HEK293 (cell line): Measurements from ENCODE around the gene TCTN1.
A peak's percentile ranks its signal among the peaks of the same experiment; 100 is the strongest.

ENCODE experiments used
- CTCF ChIA-PET: fragments of 350-600 bp; formaldehyde crosslinking; extraction: SDS; loops from one replicate; lab custom pipeline; 2021; ENCODE audit warnings: antibody characterized with exemption; lab: Yijun Ruan, JAX
- POLR2A ChIA-PET: fragments of 300-600 bp; formaldehyde crosslinking; extraction: SDS; loops from one replicate; lab custom pipeline; 2020; ENCODE audit warnings: antibody characterized with exemption, inconsistent platforms; lab: Yijun Ruan, JAX
- H3K27ac ChIP-seq: fragments of 200-500 bp; sonication (Bioruptor generic); 2 replicates; pipeline ENCODE4 v1.5.1; 2014; ENCODE audit warnings: low read depth, low read length, control low read depth, inconsistent platforms; ENCODE audit errors: extremely low read depth
- H3K36me3 ChIP-seq, 2 experiments: fragments of 200-500 bp in 1 of 2; sonication (Bioruptor generic) in 1 of 2; 1 replicate in 1 of 2; 2 replicates in 1 of 2; pipeline ENCODE4 v1.5.1; 2014 to 2017; ENCODE audit warnings: inconsistent platforms in 2 of 2, low read length in 2 of 2; ENCODE audit not compliant: control insufficient read depth in 2 of 2, insufficient read depth in 1 of 2
- H3K4me1 ChIP-seq: fragments of 200-500 bp; sonication (Bioruptor generic); 2 replicates; pipeline ENCODE4 v1.5.1; 2014; ENCODE audit warnings: mild to moderate bottlenecking, low read length, inconsistent platforms; ENCODE audit not compliant: control insufficient read depth, insufficient read depth
- H3K4me3 ChIP-seq: 2 replicates; pipeline ENCODE4 v1.5.1; 2011; ENCODE audit warnings: low read depth, mild to moderate bottlenecking, control low read depth, low read length, moderate library complexity
- H3K9me3 ChIP-seq: fragments of 200-500 bp; sonication (Bioruptor generic); 2 replicates; pipeline ENCODE4 v1.5.1; 2014; ENCODE audit warnings: low read depth, low read length, inconsistent platforms; ENCODE audit not compliant: control insufficient read depth, insufficient read depth
- ZEB2 ChIP-seq: fragments of 450-650 bp; formaldehyde crosslinking; IDR thresholded peaks from 2 replicates; pipeline ENCODE4 v1.5.1; 2016; ENCODE audit warnings: missing biosample characterization, missing genetic modification characterization
- ZFHX2 ChIP-seq: fragments of 450-650 bp; formaldehyde crosslinking; conservative IDR thresholded peaks from 2 replicates; pipeline ENCODE4 v1.5.1; 2016; ENCODE audit warnings: missing biosample characterization, missing genetic modification characterization
- ZNF138 ChIP-seq: fragments of 450-650 bp; formaldehyde crosslinking; IDR thresholded peaks from 2 replicates; pipeline ENCODE4 v1.5.1; 2016; ENCODE audit warnings: missing biosample characterization, missing genetic modification characterization, borderline replicate concordance
- ZNF335 ChIP-seq: fragments of 450-650 bp; formaldehyde crosslinking; conservative IDR thresholded peaks from 2 replicates; pipeline ENCODE4 v1.5.1; 2016; ENCODE audit warnings: missing biosample characterization, missing genetic modification characterization
- ZNF654 ChIP-seq: fragments of 450-650 bp; formaldehyde crosslinking; IDR thresholded peaks from 2 replicates; pipeline ENCODE4 v1.5.1; 2016; ENCODE audit warnings: low read depth, missing biosample characterization, missing genetic modification characterization
- ZSCAN16 ChIP-seq: fragments of 450-650 bp; formaldehyde crosslinking; IDR thresholded peaks from 2 replicates; pipeline ENCODE4 v1.5.1; 2016; ENCODE audit warnings: missing biosample characterization, missing genetic modification characterization
- TF ChIP-seq, protein P1 (sequence below): fragments of 450-650 bp; formaldehyde crosslinking; IDR thresholded peaks from 2 replicates; pipeline ENCODE4 v1.5.1; 2017; ENCODE audit warnings: missing biosample characterization, missing genetic modification characterization
- TF ChIP-seq, protein P2 (sequence below): fragments of 450-650 bp; formaldehyde crosslinking; IDR thresholded peaks from 2 replicates; pipeline ENCODE4 v1.5.1; 2016; ENCODE audit warnings: missing biosample characterization, missing genetic modification characterization, borderline replicate concordance
- TF ChIP-seq, protein P3 (sequence below): fragments of 450-650 bp; formaldehyde crosslinking; IDR thresholded peaks from 2 replicates; pipeline ENCODE4 v1.5.1; 2016; ENCODE audit warnings: missing biosample characterization, missing genetic modification characterization
- TF ChIP-seq, protein P4 (sequence below): fragments of 450-650 bp; formaldehyde crosslinking; IDR thresholded peaks from 2 replicates; pipeline ENCODE4 v1.5.1; 2016; ENCODE audit warnings: missing biosample characterization, missing genetic modification characterization, borderline replicate concordance

The TCTN1 gene

DNA sequence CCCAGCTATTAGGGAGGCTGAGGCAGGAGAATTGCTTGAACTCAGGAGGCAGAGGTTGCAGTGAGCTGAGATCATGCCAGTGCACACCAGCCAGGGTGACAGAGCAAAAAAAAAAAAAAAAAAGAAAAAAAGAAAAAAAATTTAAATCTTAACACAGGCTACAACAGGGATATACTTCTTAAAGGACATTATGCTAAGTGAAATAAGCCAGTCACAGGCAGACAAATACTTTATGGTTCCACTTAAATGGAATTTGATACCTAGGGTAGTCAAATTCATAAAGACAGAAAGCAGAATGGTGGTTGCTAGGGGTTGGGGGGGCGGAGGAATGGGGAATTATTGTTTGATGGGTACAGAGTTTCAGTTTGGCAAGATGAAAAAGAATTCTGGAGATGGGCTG lies 16.0 kb upstream of the TCTN1 start:
- Histone ChIP-seq H3K27ac (no peak overlapping the region), H3K9me3 (no peaks in the 10 kb centered on the region), H3K4me1 (no peaks in the 10 kb centered on the region), H3K36me3 (no peaks in the 10 kb centered on the region), H3K4me3 (no peak overlapping the region)
- CTCF ChIA-PET = interaction anchor here (0.6 to 6.1 kb wide), 2 partner anchors 84 to 353 kb away, joined by 5 to 44 read pairs; no protein-coding TSS in a partner anchor
- POLR2A ChIA-PET = no interaction called here
- TF ChIP-seq, protein P1, sequence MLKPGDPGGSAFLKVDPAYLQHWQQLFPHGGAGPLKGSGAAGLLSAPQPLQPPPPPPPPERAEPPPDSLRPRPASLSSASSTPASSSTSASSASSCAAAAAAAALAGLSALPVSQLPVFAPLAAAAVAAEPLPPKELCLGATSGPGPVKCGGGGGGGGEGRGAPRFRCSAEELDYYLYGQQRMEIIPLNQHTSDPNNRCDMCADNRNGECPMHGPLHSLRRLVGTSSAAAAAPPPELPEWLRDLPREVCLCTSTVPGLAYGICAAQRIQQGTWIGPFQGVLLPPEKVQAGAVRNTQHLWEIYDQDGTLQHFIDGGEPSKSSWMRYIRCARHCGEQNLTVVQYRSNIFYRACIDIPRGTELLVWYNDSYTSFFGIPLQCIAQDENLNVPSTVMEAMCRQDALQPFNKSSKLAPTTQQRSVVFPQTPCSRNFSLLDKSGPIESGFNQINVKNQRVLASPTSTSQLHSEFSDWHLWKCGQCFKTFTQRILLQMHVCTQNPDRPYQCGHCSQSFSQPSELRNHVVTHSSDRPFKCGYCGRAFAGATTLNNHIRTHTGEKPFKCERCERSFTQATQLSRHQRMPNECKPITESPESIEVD (tag by site-specific recombination) = peak; percentile 59
- TF ChIP-seq, protein P2, sequence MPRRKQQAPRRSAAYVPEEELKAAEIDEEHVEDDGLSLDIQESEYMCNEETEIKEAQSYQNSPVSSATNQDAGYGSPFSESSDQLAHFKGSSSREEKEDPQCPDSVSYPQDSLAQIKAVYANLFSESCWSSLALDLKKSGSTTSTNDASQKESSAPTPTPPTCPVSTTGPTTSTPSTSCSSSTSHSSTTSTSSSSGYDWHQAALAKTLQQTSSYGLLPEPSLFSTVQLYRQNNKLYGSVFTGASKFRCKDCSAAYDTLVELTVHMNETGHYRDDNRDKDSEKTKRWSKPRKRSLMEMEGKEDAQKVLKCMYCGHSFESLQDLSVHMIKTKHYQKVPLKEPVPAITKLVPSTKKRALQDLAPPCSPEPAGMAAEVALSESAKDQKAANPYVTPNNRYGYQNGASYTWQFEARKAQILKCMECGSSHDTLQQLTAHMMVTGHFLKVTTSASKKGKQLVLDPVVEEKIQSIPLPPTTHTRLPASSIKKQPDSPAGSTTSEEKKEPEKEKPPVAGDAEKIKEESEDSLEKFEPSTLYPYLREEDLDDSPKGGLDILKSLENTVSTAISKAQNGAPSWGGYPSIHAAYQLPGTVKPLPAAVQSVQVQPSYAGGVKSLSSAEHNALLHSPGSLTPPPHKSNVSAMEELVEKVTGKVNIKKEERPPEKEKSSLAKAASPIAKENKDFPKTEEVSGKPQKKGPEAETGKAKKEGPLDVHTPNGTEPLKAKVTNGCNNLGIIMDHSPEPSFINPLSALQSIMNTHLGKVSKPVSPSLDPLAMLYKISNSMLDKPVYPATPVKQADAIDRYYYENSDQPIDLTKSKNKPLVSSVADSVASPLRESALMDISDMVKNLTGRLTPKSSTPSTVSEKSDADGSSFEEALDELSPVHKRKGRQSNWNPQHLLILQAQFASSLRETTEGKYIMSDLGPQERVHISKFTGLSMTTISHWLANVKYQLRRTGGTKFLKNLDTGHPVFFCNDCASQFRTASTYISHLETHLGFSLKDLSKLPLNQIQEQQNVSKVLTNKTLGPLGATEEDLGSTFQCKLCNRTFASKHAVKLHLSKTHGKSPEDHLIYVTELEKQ (tag by site-specific recombination) = no peak

DNA sequence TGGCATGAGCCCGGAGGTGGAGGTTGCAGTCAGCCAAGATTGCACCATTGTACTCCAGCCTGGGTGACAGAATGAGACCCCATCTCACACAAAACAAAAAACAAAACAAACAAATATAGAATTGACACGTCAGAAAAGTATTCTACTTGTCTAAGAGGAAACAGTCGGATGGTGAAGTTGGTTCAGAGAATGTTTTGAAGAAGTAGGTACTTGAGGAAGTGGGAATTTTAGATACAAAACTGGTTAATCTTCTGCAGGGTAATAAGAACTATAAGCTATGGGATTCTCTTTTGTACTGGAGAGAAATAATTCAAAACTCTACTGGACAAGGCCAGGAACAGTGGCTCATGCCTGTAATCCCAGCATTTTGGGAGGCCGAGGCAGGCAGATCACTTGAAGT lies 14.6 kb upstream of the TCTN1 start:
- CTCF ChIA-PET = interaction anchor here (0.7 to 6.1 kb wide), 9 partner anchors 8 to 294 kb away, joined by 3 to 51 read pairs (median 32); partner anchors contain the start of genes ARPC3 and TCTN1
- Histone ChIP-seq H3K9me3 (no peaks in the 10 kb centered on the region), H3K4me3 (no peak overlapping the region), H3K27ac (no peak overlapping the region), H3K36me3 (no peaks in the 10 kb centered on the region), H3K4me1 (no peaks in the 10 kb centered on the region)
- POLR2A ChIA-PET = interaction anchor here (0.9 kb wide), 1 partner anchor 10 kb away, joined by 5 read pairs; no protein-coding TSS in a partner anchor
- TF ChIP-seq ZFHX2 (tag by site-specific recombination) (peak; percentile 34), ZNF138 (tag by site-specific recombination) (no peak)

DNA sequence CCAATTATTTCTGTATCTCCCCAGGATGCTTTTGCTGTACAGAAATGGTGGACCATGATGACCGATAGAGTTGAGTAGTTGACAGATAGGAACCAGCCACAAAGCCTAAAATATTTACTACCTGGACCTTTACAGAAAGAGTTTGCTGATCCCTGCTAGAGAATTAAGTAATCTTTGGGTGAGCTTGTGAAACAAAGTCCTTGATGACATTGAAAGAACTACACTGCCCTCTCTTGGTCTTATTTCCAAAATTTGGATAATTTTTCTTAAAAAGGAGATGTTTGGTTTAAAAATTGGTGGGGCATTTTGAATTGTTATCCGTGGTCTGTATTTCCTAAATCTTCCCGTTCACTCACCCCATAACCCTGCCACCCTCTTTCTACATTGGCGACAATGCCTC lies 13.7 kb upstream of the TCTN1 start:
- POLR2A ChIA-PET = interaction anchor here (0.7 to 1.3 kb wide), 2 partner anchors 87 to 132 kb away, joined by 3 to 4 read pairs; partner anchors contain the start of gene GPN3
- TF ChIP-seq ZSCAN16 (peak; percentile 95), ZNF654 (tag by site-specific recombination) (peak; percentile 83), ZNF335 (peak; percentile 40; the same call in 1 of the 2 replicates), ZEB2 (tag by site-specific recombination) (0 out of 2 replicates have a peak, but pooled peaks have one; percentile 20)
- TF ChIP-seq, protein P3, sequence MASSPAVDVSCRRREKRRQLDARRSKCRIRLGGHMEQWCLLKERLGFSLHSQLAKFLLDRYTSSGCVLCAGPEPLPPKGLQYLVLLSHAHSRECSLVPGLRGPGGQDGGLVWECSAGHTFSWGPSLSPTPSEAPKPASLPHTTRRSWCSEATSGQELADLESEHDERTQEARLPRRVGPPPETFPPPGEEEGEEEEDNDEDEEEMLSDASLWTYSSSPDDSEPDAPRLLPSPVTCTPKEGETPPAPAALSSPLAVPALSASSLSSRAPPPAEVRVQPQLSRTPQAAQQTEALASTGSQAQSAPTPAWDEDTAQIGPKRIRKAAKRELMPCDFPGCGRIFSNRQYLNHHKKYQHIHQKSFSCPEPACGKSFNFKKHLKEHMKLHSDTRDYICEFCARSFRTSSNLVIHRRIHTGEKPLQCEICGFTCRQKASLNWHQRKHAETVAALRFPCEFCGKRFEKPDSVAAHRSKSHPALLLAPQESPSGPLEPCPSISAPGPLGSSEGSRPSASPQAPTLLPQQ (tag by site-specific recombination) = peak; percentile 64
- TF ChIP-seq, protein P4, sequence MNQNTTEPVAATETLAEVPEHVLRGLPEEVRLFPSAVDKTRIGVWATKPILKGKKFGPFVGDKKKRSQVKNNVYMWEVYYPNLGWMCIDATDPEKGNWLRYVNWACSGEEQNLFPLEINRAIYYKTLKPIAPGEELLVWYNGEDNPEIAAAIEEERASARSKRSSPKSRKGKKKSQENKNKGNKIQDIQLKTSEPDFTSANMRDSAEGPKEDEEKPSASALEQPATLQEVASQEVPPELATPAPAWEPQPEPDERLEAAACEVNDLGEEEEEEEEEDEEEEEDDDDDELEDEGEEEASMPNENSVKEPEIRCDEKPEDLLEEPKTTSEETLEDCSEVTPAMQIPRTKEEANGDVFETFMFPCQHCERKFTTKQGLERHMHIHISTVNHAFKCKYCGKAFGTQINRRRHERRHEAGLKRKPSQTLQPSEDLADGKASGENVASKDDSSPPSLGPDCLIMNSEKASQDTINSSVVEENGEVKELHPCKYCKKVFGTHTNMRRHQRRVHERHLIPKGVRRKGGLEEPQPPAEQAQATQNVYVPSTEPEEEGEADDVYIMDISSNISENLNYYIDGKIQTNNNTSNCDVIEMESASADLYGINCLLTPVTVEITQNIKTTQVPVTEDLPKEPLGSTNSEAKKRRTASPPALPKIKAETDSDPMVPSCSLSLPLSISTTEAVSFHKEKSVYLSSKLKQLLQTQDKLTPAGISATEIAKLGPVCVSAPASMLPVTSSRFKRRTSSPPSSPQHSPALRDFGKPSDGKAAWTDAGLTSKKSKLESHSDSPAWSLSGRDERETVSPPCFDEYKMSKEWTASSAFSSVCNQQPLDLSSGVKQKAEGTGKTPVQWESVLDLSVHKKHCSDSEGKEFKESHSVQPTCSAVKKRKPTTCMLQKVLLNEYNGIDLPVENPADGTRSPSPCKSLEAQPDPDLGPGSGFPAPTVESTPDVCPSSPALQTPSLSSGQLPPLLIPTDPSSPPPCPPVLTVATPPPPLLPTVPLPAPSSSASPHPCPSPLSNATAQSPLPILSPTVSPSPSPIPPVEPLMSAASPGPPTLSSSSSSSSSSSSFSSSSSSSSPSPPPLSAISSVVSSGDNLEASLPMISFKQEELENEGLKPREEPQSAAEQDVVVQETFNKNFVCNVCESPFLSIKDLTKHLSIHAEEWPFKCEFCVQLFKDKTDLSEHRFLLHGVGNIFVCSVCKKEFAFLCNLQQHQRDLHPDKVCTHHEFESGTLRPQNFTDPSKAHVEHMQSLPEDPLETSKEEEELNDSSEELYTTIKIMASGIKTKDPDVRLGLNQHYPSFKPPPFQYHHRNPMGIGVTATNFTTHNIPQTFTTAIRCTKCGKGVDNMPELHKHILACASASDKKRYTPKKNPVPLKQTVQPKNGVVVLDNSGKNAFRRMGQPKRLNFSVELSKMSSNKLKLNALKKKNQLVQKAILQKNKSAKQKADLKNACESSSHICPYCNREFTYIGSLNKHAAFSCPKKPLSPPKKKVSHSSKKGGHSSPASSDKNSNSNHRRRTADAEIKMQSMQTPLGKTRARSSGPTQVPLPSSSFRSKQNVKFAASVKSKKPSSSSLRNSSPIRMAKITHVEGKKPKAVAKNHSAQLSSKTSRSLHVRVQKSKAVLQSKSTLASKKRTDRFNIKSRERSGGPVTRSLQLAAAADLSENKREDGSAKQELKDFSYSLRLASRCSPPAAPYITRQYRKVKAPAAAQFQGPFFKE (tag by site-specific recombination) = no peak
- TF ChIP-seq, all 188 proteins: peak for 5

More for the DNA sequence above, 13.7 kb upstream of the TCTN1 start:
- CTCF ChIA-PET = interaction anchor here (0.6 to 6.1 kb wide), 25 partner anchors 9 to 510 kb away, joined by 3 to 51 read pairs (median 4); partner anchors contain the start of genes ARPC3, FAM216A, GPN3 and TCTN1
- H3K4me1 ChIP-seq = no peaks in the 10 kb centered on the region
- H3K27ac ChIP-seq = no peak overlapping the region
- H3K4me3 ChIP-seq = no peak overlapping the region
- H3K9me3 ChIP-seq = no peaks in the 10 kb centered on the region
- H3K36me3 ChIP-seq = no peaks in the 10 kb centered on the region
